ENCODE data around the gene NR2C1. TPM values are rescaled to one million over a fixed set of nuclear protein-coding genes. Genes with fewer than 3 reads are reported as not detected.
"Not testable (repeated sequence)": the region's sequence is repeated elsewhere in the genome, so short reads cannot be mapped to it uniquely, and the experiment has no call there.

The NR2C1 gene
- total RNA-seq: 26.1 and 28.5 TPM in 2 replicates

- intact Hi-C loops (cut with micrococcal nuclease): loop anchor here (1.0 to 5.0 kb wide), 7 partner anchors 30 to 1396 kb away; partner anchors contain the start of genes CRADD, FGD6, METAP2 and NDUFA12
Observed at GRCh38 chr12:95072900-95073697, at the start of gene NR2C1. Gene NR2C1, minus strand, starts transcription at chr12:95073618. Its CDS starts 6,234 bp downstream, at chr12:95067384.

- intact Hi-C loops (cut with micrococcal nuclease): loop anchor here (5.0 to 10.0 kb wide), 3 partner anchors 99 to 696 kb away; partner anchors contain the start of genes FGD6 and VEZT
Observed at GRCh38 chr12:95118788-95119179, 45.4 kb upstream of the NR2C1 start.

GRCh38 chr12:95118138-95118787 is 44.8 kb upstream of the NR2C1 start:
- intact Hi-C loops (cut with micrococcal nuclease): loop anchor here (5.0 to 10.0 kb wide), 3 partner anchors 99 to 697 kb away; partner anchors contain the start of genes FGD6 and VEZT

GRCh38 chr12:95117178-95117599 is 43.8 kb upstream of the NR2C1 start:
- intact Hi-C loops (cut with micrococcal nuclease): loop anchor here (1.0 to 10.0 kb wide), 4 partner anchors 100 to 698 kb away; partner anchors contain the start of genes FGD6 and VEZT

DNA sequence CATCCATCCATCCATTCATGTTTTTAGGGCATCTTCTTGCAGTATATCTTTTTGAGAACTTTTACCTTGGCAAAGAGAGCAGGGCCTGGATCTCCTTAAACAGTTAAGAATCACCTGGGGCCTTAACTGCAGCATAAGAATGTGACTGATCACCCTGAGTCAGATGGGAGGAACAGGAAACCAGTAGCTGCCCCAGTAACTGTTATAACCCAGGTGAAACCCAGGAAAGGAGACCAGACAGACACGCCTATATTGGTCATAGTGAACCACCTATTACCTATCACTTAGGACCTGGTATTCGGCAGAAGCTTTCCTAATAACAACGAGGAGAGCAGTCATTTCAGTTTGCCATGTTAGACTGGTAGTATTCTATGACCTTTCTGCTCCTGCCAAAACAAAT is 43.4 kb upstream of the NR2C1 start:
- intact Hi-C loops (cut with micrococcal nuclease): loop anchor here (1.0 to 10.0 kb wide), 4 partner anchors 101 to 698 kb away; partner anchors contain the start of genes FGD6 and VEZT

DNA sequence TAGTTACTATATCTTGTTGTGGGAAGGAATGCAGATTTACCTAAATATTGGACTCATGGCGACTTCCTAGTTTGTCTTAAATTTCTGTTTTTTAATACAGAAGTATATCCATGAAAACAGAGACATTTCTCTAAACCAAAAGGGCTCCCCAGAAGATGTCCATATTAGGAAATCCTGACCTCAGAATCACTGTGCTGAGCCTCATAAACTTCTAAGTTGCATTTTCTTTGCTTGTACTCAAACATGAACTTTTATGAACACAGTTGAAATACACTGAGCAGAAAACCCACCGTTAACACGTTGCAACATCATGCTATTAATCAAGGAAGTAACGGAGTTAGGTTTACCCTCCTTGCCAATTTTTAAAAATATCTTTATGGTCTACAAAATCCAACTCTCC is 42.9 kb upstream of the NR2C1 start:
- intact Hi-C loops (cut with micrococcal nuclease): loop anchor here (5.0 to 10.0 kb wide), 3 partner anchors 101 to 698 kb away; partner anchors contain the start of genes FGD6 and VEZT

- intact Hi-C loops (cut with micrococcal nuclease): loop anchor here (5.0 to 10.0 kb wide), 3 partner anchors 102 to 699 kb away; partner anchors contain the start of genes FGD6 and VEZT
Observed at GRCh38 chr12:95115641-95116040, 42.2 kb upstream of the NR2C1 start.

GRCh38 chr12:95114766-95115405 is 41.5 kb upstream of the NR2C1 start:
- intact Hi-C loops (cut with micrococcal nuclease): loop anchor here (5.0 to 10.0 kb wide), 3 partner anchors 102 to 700 kb away; partner anchors contain the start of genes FGD6 and VEZT

DNA sequence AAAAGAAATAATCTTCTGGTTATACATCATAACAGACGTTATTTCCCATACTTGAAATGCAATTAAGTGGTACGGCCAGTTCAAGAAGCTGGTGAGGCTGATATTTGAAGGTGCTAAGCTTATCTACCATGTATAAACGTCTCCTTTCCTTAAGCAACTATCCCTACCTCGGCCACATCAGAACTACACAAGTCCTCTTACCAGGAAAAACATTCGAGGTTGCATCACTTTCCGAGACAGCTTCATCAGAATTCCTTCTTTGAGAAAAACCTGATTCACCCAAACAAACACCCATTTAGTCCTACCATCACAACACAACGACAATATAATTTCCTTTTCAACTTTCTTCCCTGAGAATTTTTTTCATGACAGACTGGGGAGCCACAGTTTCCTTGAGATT is 33.9 kb upstream of the NR2C1 start:
- intact Hi-C loops (cut with micrococcal nuclease): no loop called here

- intact Hi-C loops (cut with micrococcal nuclease): no loop called here
Observed at GRCh38 chr12:95105540-95105939, 32.1 kb upstream of the NR2C1 start.

DNA sequence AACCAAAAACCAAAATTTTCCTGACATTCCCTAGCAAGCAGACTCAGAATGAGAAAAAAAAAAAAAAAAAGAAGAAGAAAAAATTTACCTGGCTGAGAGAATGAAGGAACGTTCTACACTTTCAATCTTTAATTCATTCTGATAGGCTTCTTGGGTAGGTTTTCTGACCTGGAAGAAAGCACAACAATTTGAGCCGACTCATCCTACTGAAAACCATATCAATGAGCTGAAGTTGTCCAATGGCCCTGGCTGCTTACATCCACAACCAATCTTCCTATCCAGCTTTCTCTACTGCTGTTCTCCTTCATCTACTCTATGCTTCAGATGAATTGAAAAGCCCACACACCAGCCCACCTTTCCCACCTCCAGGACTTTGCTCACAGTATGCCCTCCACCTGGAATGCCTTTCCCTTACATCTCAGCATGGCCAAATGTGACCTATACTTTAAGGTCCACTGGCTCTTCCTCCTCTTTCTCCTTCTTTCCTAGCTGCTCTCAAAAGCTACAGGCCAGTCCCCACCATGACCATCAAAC is 31.6 kb upstream of the NR2C1 start:
- intact Hi-C loops (cut with micrococcal nuclease): no loop called here

DNA sequence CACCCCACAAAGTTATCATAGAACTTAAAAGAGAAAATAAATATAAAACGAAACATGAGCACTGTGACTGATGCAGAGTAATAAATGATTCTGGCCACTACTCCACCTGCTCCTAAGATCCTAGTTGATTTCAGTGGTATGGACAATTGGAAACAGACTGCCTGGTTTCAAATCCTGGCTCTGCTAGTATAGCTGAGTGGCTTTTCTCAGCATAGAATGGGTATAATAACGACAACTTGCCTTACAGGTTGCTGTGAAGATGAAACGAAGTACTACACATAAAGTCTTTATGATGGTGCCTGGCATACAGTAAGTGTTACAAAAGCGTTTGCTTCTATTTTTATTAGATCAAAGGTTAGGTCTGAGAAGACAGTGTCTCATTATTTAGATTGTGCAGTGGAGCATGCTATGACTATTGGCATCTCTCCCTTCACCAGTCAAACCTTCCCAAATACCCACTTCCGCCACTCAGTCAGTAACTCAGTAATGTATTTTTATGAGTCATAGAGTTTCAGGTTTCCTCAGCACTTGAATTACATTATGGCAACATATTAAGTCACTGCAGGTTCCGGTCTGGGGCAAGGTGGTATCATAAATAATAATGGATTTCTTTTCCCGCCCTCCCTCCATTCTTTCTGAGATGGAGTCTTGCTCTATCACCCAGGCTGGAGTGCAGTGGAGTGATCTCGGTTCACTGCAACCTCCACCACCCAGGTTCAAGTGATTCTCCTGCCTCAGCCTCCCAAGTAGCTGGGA is 29.7 kb upstream of the NR2C1 start:
- intact Hi-C loops (cut with micrococcal nuclease): loop anchor here (2.0 kb wide), 2 partner anchors 30 to 114 kb away; partner anchors contain the start of genes FGD6, NR2C1 and VEZT

DNA sequence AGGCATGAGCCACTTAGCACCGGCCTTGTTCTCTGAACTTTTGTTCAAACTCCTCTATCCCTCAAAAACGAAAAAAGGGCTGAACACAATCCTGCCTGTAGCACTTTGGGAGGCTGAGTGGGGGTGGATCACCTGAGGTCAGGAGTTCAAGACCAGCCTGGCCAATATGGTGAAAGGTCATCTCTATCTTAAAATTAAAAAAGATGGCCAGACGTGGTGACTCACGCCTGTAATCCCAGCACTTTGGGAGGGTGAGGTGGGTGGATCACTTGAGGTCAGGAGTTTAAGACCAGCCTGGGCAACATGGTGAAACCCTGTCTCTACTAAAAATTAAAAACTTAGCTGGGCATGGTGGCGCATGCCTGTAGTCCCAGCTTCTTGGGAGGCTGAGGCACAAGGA is 28.5 kb upstream of the NR2C1 start:
- intact Hi-C loops (cut with micrococcal nuclease): loop anchor here (2.0 kb wide), 2 partner anchors 29 to 115 kb away; partner anchors contain the start of genes FGD6, NR2C1 and VEZT

GRCh38 chr12:95100264-95101190 is 27.1 kb upstream of the NR2C1 start:
- intact Hi-C loops (cut with micrococcal nuclease): no loop called here

DNA sequence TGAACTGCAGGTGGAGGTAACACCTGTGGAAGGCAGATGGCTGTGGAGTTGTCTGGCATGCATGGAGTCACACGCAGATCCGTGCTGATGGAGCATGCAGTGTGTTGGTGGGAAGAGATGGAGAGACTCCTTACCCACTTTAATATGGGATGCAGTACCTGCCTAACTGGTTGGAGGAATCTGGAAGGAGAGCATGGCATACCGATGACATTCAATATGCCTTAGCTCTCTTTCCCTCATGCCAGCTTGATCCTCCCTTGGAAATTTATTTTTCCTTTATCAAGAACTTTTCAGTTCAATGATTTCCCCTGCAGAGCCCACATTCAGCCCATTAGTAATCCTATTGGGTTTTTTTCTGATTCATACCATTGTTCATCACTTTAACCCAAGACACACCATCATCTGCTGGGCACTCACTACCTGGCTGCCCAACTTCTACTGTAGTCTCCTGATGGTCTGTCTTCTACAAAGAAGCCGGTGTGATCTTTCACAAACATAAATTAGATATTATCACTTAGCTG is 25.9 kb upstream of the NR2C1 start:
- intact Hi-C loops (cut with micrococcal nuclease): no loop called here

GRCh38 chr12:95096852-95097251 is 23.4 kb upstream of the NR2C1 start:
- intact Hi-C loops (cut with micrococcal nuclease): no loop called here

DNA sequence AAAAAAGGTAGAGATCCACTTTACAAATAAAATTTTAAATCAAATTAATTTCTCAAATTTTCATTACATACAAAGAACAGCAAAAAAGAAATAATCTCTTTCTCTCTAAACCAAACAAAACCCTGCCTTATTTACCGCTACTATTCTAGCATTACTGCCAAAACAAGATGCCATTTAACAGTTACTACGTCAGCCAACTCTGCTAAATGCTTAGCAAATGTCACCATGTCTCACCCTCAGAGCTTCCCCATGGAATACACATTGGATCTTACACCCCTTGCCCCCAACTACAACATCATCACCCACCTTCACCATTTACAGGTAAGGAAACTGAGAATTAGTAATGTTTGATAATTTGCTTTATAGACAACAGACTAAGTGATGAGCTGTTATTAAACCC is 23.0 kb upstream of the NR2C1 start:
- intact Hi-C loops (cut with micrococcal nuclease): no loop called here

- intact Hi-C loops (cut with micrococcal nuclease): not testable (repeated sequence)
Observed at GRCh38 chr12:95095866-95096265, 22.4 kb upstream of the NR2C1 start.

- intact Hi-C loops (cut with micrococcal nuclease): no loop called here
Observed at GRCh38 chr12:95089462-95089861, 16.0 kb upstream of the NR2C1 start.

All from T-helper 2 cell treated with Interferon-gamma antibody and Interleukin-4, amounts not matched to agents 100 ng/mL and 5 ng/mL, for 36 hours (primary cell).